ENCODE results near the gene ZFYVE28.

Gene ZFYVE28

GRCh38 chr4:2250357-2251072 is 167.9 kb downstream of the ZFYVE28 start:
- H3K4me3 ChIP-seq (ENCODE audit: low read depth, low read length), result no peak overlapping the region
- TF ChIP-seq, protein P1, sequence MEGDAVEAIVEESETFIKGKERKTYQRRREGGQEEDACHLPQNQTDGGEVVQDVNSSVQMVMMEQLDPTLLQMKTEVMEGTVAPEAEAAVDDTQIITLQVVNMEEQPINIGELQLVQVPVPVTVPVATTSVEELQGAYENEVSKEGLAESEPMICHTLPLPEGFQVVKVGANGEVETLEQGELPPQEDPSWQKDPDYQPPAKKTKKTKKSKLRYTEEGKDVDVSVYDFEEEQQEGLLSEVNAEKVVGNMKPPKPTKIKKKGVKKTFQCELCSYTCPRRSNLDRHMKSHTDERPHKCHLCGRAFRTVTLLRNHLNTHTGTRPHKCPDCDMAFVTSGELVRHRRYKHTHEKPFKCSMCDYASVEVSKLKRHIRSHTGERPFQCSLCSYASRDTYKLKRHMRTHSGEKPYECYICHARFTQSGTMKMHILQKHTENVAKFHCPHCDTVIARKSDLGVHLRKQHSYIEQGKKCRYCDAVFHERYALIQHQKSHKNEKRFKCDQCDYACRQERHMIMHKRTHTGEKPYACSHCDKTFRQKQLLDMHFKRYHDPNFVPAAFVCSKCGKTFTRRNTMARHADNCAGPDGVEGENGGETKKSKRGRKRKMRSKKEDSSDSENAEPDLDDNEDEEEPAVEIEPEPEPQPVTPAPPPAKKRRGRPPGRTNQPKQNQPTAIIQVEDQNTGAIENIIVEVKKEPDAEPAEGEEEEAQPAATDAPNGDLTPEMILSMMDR (IDR thresholded peaks at IDR 0.05; ENCODE audit: control insufficient read depth, extremely low read depth, insufficient read depth), result no peak
- DNase-seq (ENCODE audit: low read depth), result no peak

GRCh38 chr4:2249526-2250356 is 168.7 kb downstream of the ZFYVE28 start:
- no peak for DNase-seq (ENCODE audit: low read depth)
- TF ChIP-seq, protein P1 (IDR thresholded peaks at IDR 0.05; ENCODE audit: control insufficient read depth, extremely low read depth, insufficient read depth), result no peak
- no peak overlapping the region for H3K4me3 ChIP-seq (ENCODE audit: low read depth, low read length)

DNA sequence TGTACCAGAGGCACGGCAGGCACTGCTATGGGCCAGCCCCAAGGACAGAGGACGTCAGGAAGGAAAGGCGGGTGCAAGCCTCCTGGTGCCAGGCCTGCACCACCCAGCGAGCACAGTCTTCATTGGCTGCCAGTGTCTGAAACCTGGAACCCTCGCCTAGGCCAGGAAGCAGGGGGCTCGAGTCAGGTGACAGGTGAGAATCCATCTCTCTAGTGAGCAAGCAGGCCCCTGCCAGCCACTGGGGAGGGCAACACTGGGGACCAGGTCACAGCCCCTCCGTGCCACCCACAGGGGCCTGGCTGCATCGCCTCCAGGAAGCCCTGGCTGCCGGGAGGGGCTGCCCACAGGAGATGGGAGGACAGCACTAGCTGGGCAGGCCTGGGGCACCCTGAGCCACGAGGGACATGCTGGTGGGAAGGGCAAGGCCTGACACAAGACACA is 169.6 kb downstream of the ZFYVE28 start:
- DNase-seq (ENCODE audit: low read depth), result no peak
- H3K4me3 ChIP-seq (ENCODE audit: low read depth, low read length), result no peak overlapping the region

GRCh38 chr4:2248044-2248780 is 170.2 kb downstream of the ZFYVE28 start:
- TF ChIP-seq, protein P1 (IDR thresholded peaks at IDR 0.05; ENCODE audit: control insufficient read depth, extremely low read depth, insufficient read depth), result no peak
- no peak for DNase-seq (ENCODE audit: low read depth)
- no peak overlapping the region for H3K4me3 ChIP-seq (ENCODE audit: low read depth, low read length)

More for the DNA sequence above, 169.6 kb downstream of the ZFYVE28 start:
- TF ChIP-seq, protein P1 (IDR thresholded peaks at IDR 0.05; ENCODE audit: control insufficient read depth, extremely low read depth, insufficient read depth), result no peak

DNA sequence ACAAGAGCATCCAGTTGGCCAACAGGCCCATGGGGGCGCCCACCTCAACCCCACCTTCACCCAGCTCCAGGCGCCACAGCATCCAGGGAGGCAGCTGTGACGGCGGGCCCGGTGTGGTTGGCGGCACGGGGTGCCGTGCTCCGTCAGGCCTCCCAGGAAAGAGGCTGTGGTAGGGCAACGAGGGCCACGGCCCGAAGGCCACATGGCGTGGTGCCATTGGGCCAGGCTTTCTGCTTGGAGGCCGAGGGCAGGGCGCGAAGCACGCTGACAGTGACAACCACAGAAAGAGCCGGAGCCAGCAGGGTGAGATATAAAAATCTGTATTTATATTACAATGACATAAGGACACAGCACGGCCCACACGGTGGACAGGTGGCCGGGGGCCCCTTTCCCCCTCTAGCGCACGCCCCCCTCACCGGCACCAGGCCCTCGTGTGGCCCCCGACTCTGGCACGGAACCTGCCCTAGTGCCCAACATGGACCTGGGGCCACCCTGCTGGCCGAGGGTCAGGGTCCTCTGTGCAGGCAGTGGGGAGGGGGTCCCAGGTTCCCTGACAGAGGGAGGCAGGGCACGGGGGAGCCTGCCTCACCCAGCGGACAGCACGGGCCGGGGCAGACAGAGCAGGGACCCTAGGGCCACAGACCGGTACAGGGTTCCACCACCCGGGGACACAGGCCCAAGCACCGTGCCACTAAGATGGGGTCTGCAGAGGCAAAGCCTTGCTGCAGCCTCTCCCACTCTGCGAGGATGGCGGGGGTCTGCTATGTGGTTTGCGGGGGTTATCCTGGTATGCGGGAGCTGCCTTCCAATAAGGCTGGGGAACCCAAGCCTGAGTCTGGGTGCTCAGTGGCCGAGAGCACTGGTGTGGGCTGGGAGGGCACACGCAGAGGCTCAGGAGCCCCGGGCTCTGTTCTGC is 171.1 kb downstream of the ZFYVE28 start:
- TF ChIP-seq, protein P1 (IDR thresholded peaks at IDR 0.05; ENCODE audit: control insufficient read depth, extremely low read depth, insufficient read depth), result no peak
- no peak for DNase-seq (ENCODE audit: low read depth)
- no peak overlapping the region for H3K4me3 ChIP-seq (ENCODE audit: low read depth, low read length)

Data from LNCaP clone FGC (cell line).